Activated naive CD8-positive, alpha-beta T cell treated with anti-CD3 and anti-CD28 coated beads, Interleukin-2, amount 10 ng/mL, durations not matched to agents 7 days and 5 days (primary cell): ENCODE results near the gene STX4. TPM values are rescaled to one million over a fixed set of nuclear protein-coding genes. Genes with fewer than 3 reads are reported as not detected.

ENCODE experiments used
- ATAC-seq: fragments of 150-1000 bp; cut with Tn5 transposase; one replicate; pipeline ENCODE4 v1.10.0; 2021; ENCODE audit warnings: low read depth, moderate library complexity
- POLR2A ChIA-PET: fragments of 350-600 bp; sonication (Branson Sonifier 250); formaldehyde crosslinking; loops from one replicate; lab custom pipeline; 2021; ENCODE audit warnings: antibody characterized with exemption; lab: Charles Lee
- DNase-seq: peaks from one replicate; pipeline ENCODE4 v3.0.0; 2021
- H3K27ac Mint-ChIP-seq: one replicate; pipeline ENCODE4 v1.8.0; 2022; ENCODE audit warnings: mild to moderate bottlenecking, mixed read lengths
- H3K27me3 Mint-ChIP-seq: one replicate; pipeline ENCODE4 v1.8.0; 2022; ENCODE audit warnings: mild to moderate bottlenecking, moderate library complexity, mixed read lengths
- H3K36me3 Mint-ChIP-seq: one replicate; pipeline ENCODE4 v1.8.0; 2021; ENCODE audit warnings: mild to moderate bottlenecking, mixed read lengths
- H3K4me1 Mint-ChIP-seq: one replicate; pipeline ENCODE4 v1.8.0; 2021; ENCODE audit warnings: mixed read lengths
- H3K4me3 Mint-ChIP-seq: one replicate; pipeline ENCODE4 v1.8.0; 2022; ENCODE audit warnings: mild to moderate bottlenecking, moderate library complexity, mixed read lengths
- H3K9me3 Mint-ChIP-seq: one replicate; pipeline ENCODE4 v1.8.0; 2021; ENCODE audit warnings: mixed read lengths
- total RNA-seq, 2 experiments: library from RNA; stranded (reverse); gene quantifications; one replicate each; pipeline ENCODE4 v1.2.3, GENCODE V29; 2021

Gene STX4
- total RNA-seq, 2 experiments from 2014 or later, result 82.8 to 84.8 TPM

GRCh38 chr16:31071861-31072260 is 38.5 kb downstream of the STX4 start:
- POLR2A ChIA-PET, result interaction anchor here (2.6 to 2.7 kb wide), 2 partner anchors 8 to 108 kb away, joined by 22 to 35 read pairs; partner anchors contain the start of gene FUS
- peaks cover 35% of the 10 kb centered on the region for H3K4me1 Mint-ChIP-seq
- DNase-seq (no peak), ATAC-seq (no peak)
- H3K27ac Mint-ChIP-seq, result peak overlapping the region; percentile 99
- H3K36me3 Mint-ChIP-seq, result peaks cover 17% of the 10 kb centered on the region
- no peaks in the 10 kb centered on the region for H3K27me3 Mint-ChIP-seq
- H3K4me3 Mint-ChIP-seq, result peak overlapping the region; percentile 93
- H3K9me3 Mint-ChIP-seq, result no peaks in the 10 kb centered on the region

GRCh38 chr16:31072540-31073141 is 39.3 kb downstream of the STX4 start:
- peak overlapping the region; percentile 99 for H3K27ac Mint-ChIP-seq
- DNase-seq (peak; percentile 50), ATAC-seq (peak; percentile 1)
- H3K27me3 Mint-ChIP-seq, result no peaks in the 10 kb centered on the region
- H3K36me3 Mint-ChIP-seq, result peaks cover 17% of the 10 kb centered on the region
- H3K4me3 Mint-ChIP-seq, result peak overlapping the region; percentile 93
- H3K4me1 Mint-ChIP-seq, result peaks cover 32% of the 10 kb centered on the region
- POLR2A ChIA-PET, result interaction anchor here (0.7 to 2.7 kb wide), 10 partner anchors 8 to 387 kb away, joined by 3 to 35 read pairs (median 10); partner anchors contain the start of genes ARMC5, FUS, HSD3B7 and ORAI3
- no peaks in the 10 kb centered on the region for H3K9me3 Mint-ChIP-seq

- ATAC-seq (peak; percentile 46), DNase-seq (peak; percentile 94)
- Mint-ChIP-seq H3K27me3 (no peaks in the 10 kb centered on the region), H3K9me3 (no peaks in the 10 kb centered on the region), H3K4me1 (peaks cover 32% of the 10 kb centered on the region), H3K27ac (peak overlapping the region; percentile 99), H3K4me3 (peak overlapping the region; percentile 97), H3K36me3 (peaks cover 23% of the 10 kb centered on the region)
- POLR2A ChIA-PET, result interaction anchor here (0.6 to 2.7 kb wide), 26 partner anchors 9 to 796 kb away, joined by 3 to 35 read pairs (median 4); partner anchors contain the start of genes ARMC5, FUS, HSD3B7 and KAT8
Observed at GRCh38 chr16:31073142-31073969, 40.0 kb downstream of the STX4 start.

GRCh38 chr16:31073970-31074813 is 40.8 kb downstream of the STX4 start, which contains the start of the genes ZNF646 and ZNF668:
TSS of gene ZNF646 (plus strand) at chr16:31074422. CDS start at chr16:31076325, 1,903 bp downstream.
TSS of gene ZNF668 (minus strand) at chr16:31074240. CDS start at chr16:31064459, 9,781 bp downstream.
- Mint-ChIP-seq H3K27me3 (no peaks in the 10 kb centered on the region), H3K9me3 (no peaks in the 10 kb centered on the region), H3K36me3 (peaks cover 23% of the 10 kb centered on the region), H3K4me3 (peak within 1 kb of the TSS; percentile 97), H3K27ac (peak within 1 kb of the TSS; percentile 99), H3K4me1 (peaks cover 28% of the 10 kb centered on the region)
- POLR2A ChIA-PET, result interaction anchor here (0.5 to 2.7 kb wide), 28 partner anchors 10 to 795 kb away, joined by 3 to 35 read pairs (median 4); partner anchors contain the start of genes ARMC5, FUS, HSD3B7 and KAT8
- DNase-seq (peak; percentile 94), ATAC-seq (peak; percentile 78)

GRCh38 chr16:31074814-31075183 is 41.4 kb downstream of the STX4 start:
- Mint-ChIP-seq H3K36me3 (peaks cover 24% of the 10 kb centered on the region), H3K27me3 (no peaks in the 10 kb centered on the region), H3K4me1 (peaks cover 30% of the 10 kb centered on the region), H3K9me3 (no peaks in the 10 kb centered on the region), H3K4me3 (peak overlapping the region; percentile 97), H3K27ac (peak overlapping the region; percentile 98)
- DNase-seq, result no peak
- POLR2A ChIA-PET, result interaction anchor here (0.8 to 2.7 kb wide), 16 partner anchors 10 to 385 kb away, joined by 3 to 35 read pairs (median 10); partner anchors contain the start of genes ARMC5, FUS, KAT8 and ORAI3
- ATAC-seq, result no peak

DNA sequence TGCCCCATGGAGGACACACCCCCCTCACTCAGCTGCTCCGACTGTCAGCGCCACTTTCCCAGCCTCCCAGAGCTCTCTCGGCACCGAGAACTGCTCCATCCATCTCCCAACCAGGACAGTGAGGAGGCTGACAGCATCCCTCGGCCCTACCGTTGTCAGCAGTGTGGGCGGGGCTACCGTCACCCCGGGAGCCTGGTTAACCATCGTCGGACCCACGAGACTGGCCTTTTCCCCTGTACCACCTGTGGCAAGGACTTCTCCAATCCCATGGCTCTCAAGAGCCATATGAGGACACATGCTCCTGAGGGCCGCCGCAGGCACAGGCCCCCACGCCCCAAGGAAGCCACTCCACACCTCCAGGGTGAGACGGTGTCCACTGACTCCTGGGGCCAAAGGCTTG is 43.0 kb downstream of the STX4 start:
- Mint-ChIP-seq H3K36me3 (peaks cover 24% of the 10 kb centered on the region), H3K4me3 (peak overlapping the region; percentile 97), H3K27ac (peak overlapping the region; percentile 30), H3K4me1 (peaks cover 30% of the 10 kb centered on the region), H3K27me3 (no peaks in the 10 kb centered on the region), H3K9me3 (no peaks in the 10 kb centered on the region)
- no peak for ATAC-seq
- no peak for DNase-seq
- POLR2A ChIA-PET, result interaction anchor here (1.5 kb wide), 1 partner anchor 15 kb away, joined by 5 read pairs; no protein-coding TSS in a partner anchor

- no peak overlapping the region for H3K4me3 Mint-ChIP-seq
- ATAC-seq, result no peak
- H3K27ac Mint-ChIP-seq, result no peak overlapping the region
- peaks cover 27% of the 10 kb centered on the region for H3K4me1 Mint-ChIP-seq
- H3K9me3 Mint-ChIP-seq, result no peaks in the 10 kb centered on the region
- no peaks in the 10 kb centered on the region for H3K27me3 Mint-ChIP-seq
- peaks cover 24% of the 10 kb centered on the region for H3K36me3 Mint-ChIP-seq
- DNase-seq, result no peak
- POLR2A ChIA-PET, result interaction anchor here (0.5 kb wide), 1 partner anchor 273 kb away, joined by 4 read pairs; no protein-coding TSS in a partner anchor
Observed at GRCh38 chr16:31077024-31077423, 43.7 kb downstream of the STX4 start.

DNA sequence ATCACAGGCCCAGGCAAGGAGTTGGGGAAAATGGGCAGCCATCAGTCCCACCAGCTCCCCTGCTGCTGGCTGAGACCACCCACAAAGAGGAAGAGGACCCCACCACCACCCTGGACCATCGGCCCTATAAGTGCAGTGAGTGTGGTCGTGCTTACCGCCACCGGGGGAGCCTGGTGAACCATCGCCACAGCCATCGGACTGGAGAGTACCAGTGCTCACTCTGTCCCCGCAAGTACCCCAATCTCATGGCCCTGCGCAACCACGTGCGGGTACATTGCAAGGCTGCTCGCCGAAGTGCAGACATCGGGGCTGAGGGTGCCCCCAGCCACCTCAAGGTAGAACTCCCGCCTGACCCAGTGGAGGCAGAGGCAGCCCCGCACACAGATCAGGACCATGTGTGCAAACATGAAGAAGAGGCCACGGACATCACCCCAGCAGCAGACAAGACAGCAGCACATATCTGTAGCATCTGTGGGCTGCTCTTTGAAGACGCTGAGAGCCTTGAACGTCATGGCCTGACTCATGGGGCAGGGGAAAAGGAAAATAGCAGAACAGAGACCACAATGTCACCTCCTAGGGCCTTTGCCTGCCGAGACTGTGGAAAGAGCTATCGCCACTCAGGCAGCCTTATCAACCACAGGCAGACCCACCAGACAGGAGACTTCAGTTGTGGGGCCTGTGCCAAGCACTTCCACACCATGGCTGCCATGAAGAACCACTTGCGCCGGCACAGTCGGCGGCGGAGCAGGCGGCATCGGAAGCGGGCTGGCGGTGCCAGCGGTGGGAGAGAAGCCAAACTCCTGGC is 44.4 kb downstream of the STX4 start:
- ATAC-seq (no peak), DNase-seq (no peak)
- H3K4me1 Mint-ChIP-seq, result peaks cover 22% of the 10 kb centered on the region
- no peak overlapping the region for H3K4me3 Mint-ChIP-seq
- peak overlapping the region; percentile 9 for H3K27ac Mint-ChIP-seq
- H3K27me3 Mint-ChIP-seq, result no peaks in the 10 kb centered on the region
- H3K36me3 Mint-ChIP-seq, result peaks cover 20% of the 10 kb centered on the region
- POLR2A ChIA-PET, result no interaction called here
- H3K9me3 Mint-ChIP-seq, result no peaks in the 10 kb centered on the region

DNA sequence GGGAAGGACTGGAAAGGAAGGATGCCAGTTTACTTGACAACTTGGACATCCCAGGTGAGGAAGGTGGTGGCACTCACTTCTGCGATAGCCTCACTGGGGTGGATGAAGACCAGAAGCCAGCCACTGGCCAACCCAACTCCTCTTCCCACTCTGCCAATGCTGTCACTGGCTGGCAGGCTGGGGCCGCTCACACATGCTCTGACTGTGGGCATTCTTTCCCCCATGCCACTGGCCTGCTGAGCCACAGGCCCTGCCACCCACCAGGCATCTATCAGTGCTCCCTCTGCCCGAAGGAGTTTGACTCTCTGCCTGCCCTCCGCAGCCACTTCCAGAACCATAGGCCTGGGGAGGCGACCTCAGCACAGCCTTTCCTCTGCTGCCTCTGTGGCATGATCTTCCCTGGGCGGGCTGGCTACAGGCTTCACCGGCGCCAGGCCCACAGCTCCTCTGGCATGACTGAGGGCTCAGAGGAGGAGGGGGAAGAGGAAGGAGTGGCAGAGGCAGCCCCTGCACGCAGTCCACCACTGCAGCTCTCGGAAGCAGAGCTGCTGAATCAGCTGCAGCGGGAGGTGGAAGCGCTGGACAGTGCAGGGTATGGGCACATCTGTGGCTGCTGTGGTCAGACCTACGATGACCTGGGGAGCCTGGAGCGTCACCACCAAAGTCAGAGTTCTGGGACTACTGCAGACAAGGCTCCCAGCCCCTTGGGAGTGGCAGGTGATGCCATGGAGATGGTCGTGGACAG is 45.4 kb downstream of the STX4 start:
- Mint-ChIP-seq H3K27me3 (no peaks in the 10 kb centered on the region), H3K36me3 (peaks cover 19% of the 10 kb centered on the region), H3K27ac (no peak overlapping the region), H3K4me1 (peaks cover 22% of the 10 kb centered on the region), H3K9me3 (no peaks in the 10 kb centered on the region), H3K4me3 (no peak overlapping the region)
- ATAC-seq (no peak), DNase-seq (no peak)
- POLR2A ChIA-PET, result interaction anchor here (0.6 kb wide), 1 partner anchor 326 kb away, joined by 3 read pairs; no protein-coding TSS in a partner anchor

- DNase-seq (no peak), ATAC-seq (peak; percentile 13)
- H3K4me1 Mint-ChIP-seq, result peaks cover 22% of the 10 kb centered on the region
- peak overlapping the region; percentile 66 for H3K27ac Mint-ChIP-seq
- peaks cover 19% of the 10 kb centered on the region for H3K36me3 Mint-ChIP-seq
- POLR2A ChIA-PET, result no interaction called here
- H3K4me3 Mint-ChIP-seq, result no peak overlapping the region
- H3K9me3 Mint-ChIP-seq, result no peaks in the 10 kb centered on the region
- H3K27me3 Mint-ChIP-seq, result no peaks in the 10 kb centered on the region
Observed at GRCh38 chr16:31079342-31079944, 46.1 kb downstream of the STX4 start.

DNA sequence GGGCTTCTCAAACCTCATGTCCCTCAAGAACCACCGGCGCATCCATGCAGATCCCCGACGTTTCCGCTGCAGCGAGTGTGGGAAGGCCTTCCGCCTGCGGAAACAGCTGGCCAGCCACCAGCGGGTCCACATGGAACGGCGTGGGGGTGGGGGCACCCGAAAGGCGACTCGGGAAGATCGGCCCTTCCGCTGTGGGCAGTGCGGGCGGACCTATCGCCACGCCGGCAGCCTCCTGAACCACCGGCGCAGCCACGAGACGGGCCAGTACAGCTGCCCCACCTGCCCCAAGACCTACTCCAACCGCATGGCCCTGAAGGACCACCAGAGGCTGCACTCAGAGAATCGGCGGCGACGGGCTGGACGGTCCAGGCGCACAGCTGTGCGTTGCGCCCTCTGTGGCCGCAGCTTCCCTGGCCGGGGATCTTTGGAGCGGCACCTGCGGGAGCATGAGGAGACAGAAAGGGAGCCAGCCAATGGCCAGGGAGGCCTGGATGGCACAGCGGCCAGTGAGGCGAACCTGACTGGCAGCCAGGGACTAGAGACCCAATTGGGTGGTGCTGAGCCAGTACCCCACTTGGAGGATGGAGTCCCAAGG is 46.8 kb downstream of the STX4 start:
- peaks cover 17% of the 10 kb centered on the region for H3K4me1 Mint-ChIP-seq
- no peaks in the 10 kb centered on the region for H3K9me3 Mint-ChIP-seq
- POLR2A ChIA-PET, result no interaction called here
- no peak overlapping the region for H3K4me3 Mint-ChIP-seq
- H3K36me3 Mint-ChIP-seq, result peaks cover 13% of the 10 kb centered on the region
- ATAC-seq (no peak), DNase-seq (no peak)
- no peak overlapping the region for H3K27ac Mint-ChIP-seq
- no peaks in the 10 kb centered on the region for H3K27me3 Mint-ChIP-seq
